DMS53 (cell line): ENCODE data around the gene SYNC.
"Not testable (repeated sequence)": the region's sequence is repeated elsewhere in the genome, so short reads cannot be mapped to it uniquely, and the experiment has no call there.

Source experiments
- DNase-seq: peaks from one replicate; lab custom pipeline; 2025; lab: John Stamatoyannopoulos, UW

Gene SYNC

GRCh38 chr1:32642292-32642827 is 60.2 kb downstream of the SYNC start:
- DNase-seq: not testable (repeated sequence)

GRCh38 chr1:32639489-32640075 is 63.0 kb downstream of the SYNC start:
- DNase-seq: no peak

GRCh38 chr1:32636914-32637645 is 65.5 kb downstream of the SYNC start:
- DNase-seq: peak; percentile 35

GRCh38 chr1:32635508-32636277 is 66.9 kb downstream of the SYNC start:
- DNase-seq: no peak

GRCh38 chr1:32632829-32633228 is 69.7 kb downstream of the SYNC start:
- no peak for DNase-seq

GRCh38 chr1:32630173-32630572 is 72.4 kb downstream of the SYNC start:
- not testable (repeated sequence) for DNase-seq
